ENCODE measurements around the gene GARNL3. TPM values are rescaled to one million over a fixed set of nuclear protein-coding genes. Genes with fewer than 3 reads are reported as not detected.

The GARNL3 gene
- total and polyA plus RNA-seq, 2 of the 13 experiments (the other 11 are each of a cell fraction or from before 2014, with no cell fraction given): 3.9 to 11.0 TPM

DNA sequence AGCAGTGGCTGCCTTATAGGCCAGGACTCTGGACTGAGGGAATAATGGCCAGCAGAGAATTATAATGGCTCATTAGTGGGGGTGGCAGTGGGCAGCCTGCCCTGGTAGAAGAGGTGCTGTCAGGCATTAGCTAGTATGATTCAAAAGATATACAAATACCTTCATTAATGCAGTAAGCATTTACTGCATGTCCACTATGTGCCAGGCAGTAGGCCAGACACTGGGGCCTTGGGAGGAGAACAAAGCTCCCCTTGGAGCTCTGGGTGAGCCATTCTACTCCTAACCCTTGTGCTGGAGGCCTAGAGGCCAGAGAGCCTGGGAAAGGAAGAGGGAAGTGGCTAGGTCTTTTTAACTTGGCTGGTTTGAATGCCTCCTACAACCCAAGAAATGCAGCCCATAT, 2.0 kb upstream of the GARNL3 start:
- H2AFZ ChIP-seq (ENCODE audit: low read length): no peak overlapping the region
- no peaks in the 10 kb centered on the region for H4K20me1 ChIP-seq (ENCODE audit: insufficient read depth, low read length)
- in situ Hi-C loops (cut with HindIII; ENCODE audit: extremely low pct_ligation_motif_present, low pct_unique_long_range_greater_than_20kb) (no loop called here), intact Hi-C loops (cut with micrococcal nuclease; ENCODE audit: unreplicated experiment) (no loop called here)
- POLR2A ChIA-PET: no interaction called here
- no peak overlapping the region for H3K4me3 ChIP-seq (replicated peaks in 1 of 3; ENCODE audit: insufficient read depth in 1 of 3, low read depth in 2 of 3, low read length in 3 of 3)
- no peaks in the 10 kb centered on the region for H3K27me3 ChIP-seq (ENCODE audit: control insufficient read depth in 1 of 2, insufficient read depth in 2 of 2, low read length in 2 of 2)
- no peaks in the 10 kb centered on the region for H3K79me2 ChIP-seq (ENCODE audit: insufficient read depth, low read length)
- no peak overlapping the region for H3K27ac ChIP-seq (ENCODE audit: extremely low read length, insufficient read depth, low read length)
- no TSS peak for BruUV-seq (replicated peaks)
- TF ChIP-seq EED (CRISPR knock-in tag; IDR thresholded peaks at IDR 0.05) (no peak), ZNF253 (CRISPR knock-in tag; IDR thresholded peaks at IDR 0.05; ENCODE audit: borderline replicate concordance) (no peak), ZSCAN5A (CRISPR knock-in tag; IDR thresholded peaks at IDR 0.05; ENCODE audit: borderline replicate concordance) (no peak), ZNF30 (CRISPR knock-in tag; IDR thresholded peaks at IDR 0.05) (no peak), ZNF510 (CRISPR knock-in tag; IDR thresholded peaks at IDR 0.05; ENCODE audit: low read depth) (no peak), PPARG (CRISPR knock-in tag; conservative IDR thresholded peaks at IDR 0.05) (no peak), ZNF775 (CRISPR knock-in tag; IDR thresholded peaks at IDR 0.05; ENCODE audit: borderline replicate concordance) (no peak), PHF20 (CRISPR knock-in tag; IDR thresholded peaks at IDR 0.05) (no peak), SCMH1 (CRISPR knock-in tag; IDR thresholded peaks at IDR 0.05; ENCODE audit: borderline replicate concordance) (no peak)
- TF ChIP-seq, protein P1, sequence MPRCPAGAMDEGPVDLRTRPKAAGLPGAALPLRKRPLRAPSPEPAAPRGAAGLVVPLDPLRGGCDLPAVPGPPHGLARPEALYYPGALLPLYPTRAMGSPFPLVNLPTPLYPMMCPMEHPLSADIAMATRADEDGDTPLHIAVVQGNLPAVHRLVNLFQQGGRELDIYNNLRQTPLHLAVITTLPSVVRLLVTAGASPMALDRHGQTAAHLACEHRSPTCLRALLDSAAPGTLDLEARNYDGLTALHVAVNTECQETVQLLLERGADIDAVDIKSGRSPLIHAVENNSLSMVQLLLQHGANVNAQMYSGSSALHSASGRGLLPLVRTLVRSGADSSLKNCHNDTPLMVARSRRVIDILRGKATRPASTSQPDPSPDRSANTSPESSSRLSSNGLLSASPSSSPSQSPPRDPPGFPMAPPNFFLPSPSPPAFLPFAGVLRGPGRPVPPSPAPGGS (CRISPR knock-in tag; IDR thresholded peaks at IDR 0.05): no peak
- DNase-seq (ENCODE audit: low spot score): no peak
- H3K4me2 ChIP-seq (ENCODE audit: low read depth, low read length): no peak overlapping the region
- no peak for FAIRE-seq
- no peaks in the 10 kb centered on the region for H3K4me1 ChIP-seq (ENCODE audit: insufficient read depth, low read length)
- no peak for ATAC-seq
- no peak overlapping the region for H3K9ac ChIP-seq (ENCODE audit: insufficient read depth, low read depth, low read length)
- no peaks in the 10 kb centered on the region for H3K9me3 ChIP-seq (ENCODE audit: low read length)
- H3K36me3 ChIP-seq (replicated peaks in 1 of 2; ENCODE audit: control insufficient read depth in 1 of 2, insufficient read depth in 2 of 2, low read length in 2 of 2): no peaks in the 10 kb centered on the region
- CTCF ChIA-PET (ENCODE audit: low intra/inter-chr PET ratio, low total read pairs): no interaction called here
